PFSK-1 (cell line): ENCODE results near the gene LSM14B.

Experiments used
- POLR2AphosphoS5 ChIP-seq: IDR thresholded peaks from 2 replicates; pipeline ENCODE4 v1.6.1; 2012; ENCODE audit warnings: low read depth, mild to moderate bottlenecking, control low read depth, low read length, moderate library complexity
- SIN3A ChIP-seq: IDR thresholded peaks from 2 replicates; pipeline ENCODE4 v1.6.1; 2012; ENCODE audit warnings: mild to moderate bottlenecking, low read length, moderate library complexity, borderline replicate concordance; ENCODE audit not compliant: insufficient read depth

DNA sequence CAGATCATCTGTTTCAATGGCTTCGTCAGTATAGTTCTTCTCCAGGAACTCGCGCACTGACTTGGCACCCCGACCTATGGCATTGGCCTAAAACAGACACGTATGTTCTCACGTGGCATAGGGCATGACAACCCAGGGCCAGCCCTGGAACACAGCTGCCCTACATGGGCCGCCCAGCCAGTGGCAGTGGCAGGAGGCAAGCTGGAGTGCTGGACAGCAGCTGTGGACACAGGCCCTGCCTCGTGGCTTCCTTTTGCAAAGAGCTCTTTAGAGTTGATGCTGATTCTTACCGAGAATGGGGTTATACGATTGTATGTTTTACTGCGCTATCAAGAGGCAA lies 15.9 kb downstream of the LSM14B start:
- no peak for TF ChIP-seq POLR2AphosphoS5
- TF ChIP-seq SIN3A: no peak
